HG03025 (cell line): ENCODE results near the gene CHRNE.

Experiments used
- ATAC-seq: cut with Tn5 transposase; IDR thresholded peaks from one replicate; pipeline ENCODE4 v1.9.1; 2021; ENCODE audit warnings: mild to moderate bottlenecking, moderate library complexity; ENCODE audit not compliant: unreplicated experiment, low FRiP score

CHRNE gene

DNA sequence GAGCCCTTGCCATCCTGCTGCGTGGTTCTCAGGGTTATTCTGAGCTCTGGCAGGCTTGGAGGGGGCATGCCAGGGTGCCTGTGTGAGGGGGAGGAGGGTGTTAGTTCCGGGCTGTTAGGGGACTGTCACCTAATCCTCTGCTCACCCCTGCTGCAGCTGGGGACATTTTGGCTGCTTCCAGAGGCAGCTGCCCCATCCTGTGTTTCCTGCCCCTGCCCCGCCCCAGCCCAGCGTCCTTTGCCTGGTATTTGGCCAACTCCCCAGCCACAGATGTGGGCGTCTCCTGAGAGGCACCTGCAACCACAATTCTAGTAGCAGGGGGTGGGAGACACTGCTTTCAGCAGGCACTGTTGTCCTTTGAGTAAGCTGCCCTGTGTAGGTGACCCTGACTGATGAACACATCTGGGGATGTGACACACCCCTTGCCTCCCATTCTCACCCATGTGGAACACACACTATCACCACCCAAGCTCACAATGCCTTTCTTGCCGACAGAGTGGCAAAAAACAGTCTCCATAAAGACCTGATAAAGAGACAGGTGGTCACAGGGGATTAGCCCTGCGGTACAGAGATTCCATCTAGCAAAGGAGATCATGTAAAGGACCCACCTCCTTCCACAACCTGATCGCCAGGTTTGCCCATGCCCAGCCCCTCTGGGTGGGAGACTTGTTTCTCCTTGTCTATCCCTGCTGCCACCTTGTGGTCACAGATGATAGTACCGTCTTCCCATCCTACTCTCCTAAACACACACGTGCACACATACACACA is at the start of gene CHRNE:
Gene CHRNE, minus strand, starts transcription at position 48 of the 768 bp plus-strand sequence. Its CDS starts 35 bp downstream, at position 13.
- ATAC-seq = no peak

DNA sequence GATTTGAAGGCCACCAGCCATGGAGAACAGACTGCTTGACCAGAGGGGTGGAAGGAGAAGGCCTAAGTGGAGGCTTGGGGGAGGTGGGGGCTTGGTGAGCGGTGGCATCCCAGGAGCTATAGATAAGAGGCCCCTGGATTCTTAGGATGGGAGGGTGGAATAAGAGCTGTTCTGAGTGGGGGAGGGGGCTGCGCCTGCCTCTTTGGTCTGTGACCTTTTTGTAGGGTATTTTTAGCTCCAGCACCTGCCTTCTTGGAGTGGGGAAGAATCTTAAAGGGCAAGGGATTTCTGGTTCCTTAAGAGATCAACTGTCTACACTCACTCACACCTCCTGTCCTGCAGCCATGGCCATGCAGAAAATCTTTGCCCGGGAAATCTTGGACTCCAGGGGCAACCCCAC is 48.6 kb upstream of the CHRNE start:
- ATAC-seq = no peak

DNA sequence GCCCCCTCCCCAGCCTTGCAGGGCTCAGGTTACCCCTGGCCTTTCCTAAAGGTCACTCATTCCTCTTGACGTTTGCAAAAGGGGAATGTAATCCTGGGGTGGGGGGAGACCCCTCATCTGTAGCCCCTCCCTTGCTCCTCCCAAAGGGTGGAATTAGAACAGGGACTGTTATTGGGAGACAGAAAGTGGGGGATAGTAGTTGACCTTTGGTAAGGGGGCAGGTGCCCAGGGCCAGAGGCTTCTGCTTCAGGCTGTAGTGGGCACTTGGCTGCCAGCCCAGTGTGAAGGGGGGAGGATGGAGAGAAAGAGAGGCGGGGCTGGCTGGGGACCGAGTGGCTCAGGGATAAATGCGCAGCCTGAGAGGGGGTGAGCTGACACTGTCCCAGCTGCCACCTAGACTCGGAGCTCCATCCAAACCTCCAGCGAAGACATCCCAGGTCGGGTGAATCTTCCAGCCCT is 47.9 kb upstream of the CHRNE start, which contains the start of gene ENO3:
Gene ENO3, plus strand, starts transcription at position 374 of the 459 bp plus-strand sequence. CDS start 711 bp downstream, outside the sequence.
- ATAC-seq = no peak

DNA sequence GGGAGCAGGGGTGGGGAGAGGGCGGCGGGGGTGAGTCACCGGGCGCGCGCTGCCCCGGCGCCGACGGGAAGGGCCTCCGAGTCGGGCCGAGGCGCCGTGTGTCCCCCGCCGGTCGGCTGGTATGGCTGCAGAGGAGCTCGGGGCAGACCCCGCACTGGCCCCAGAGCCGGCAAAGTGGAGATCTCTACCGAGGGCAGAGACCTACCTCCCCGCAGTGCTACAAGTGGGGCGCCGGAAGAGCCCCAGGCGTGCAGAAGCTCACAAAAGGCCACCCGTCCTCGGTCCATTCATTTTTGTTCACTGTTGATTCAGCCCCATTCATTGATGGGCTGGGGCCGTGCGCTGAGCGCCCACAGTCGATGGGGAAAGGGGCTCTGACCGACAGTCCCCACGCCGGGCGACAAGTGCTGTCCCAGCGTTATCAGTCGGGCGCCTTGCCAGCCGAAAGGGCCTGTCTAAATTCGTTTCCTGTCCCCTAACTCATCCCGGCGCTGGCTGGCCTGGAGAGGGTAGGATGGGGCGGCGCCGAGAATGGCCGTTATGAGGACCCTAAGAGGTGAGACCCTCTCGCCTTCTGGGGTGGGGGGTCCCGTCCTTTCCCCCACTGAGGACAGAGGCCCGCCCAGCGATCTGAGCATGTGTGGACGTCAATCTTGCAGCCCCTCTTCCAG is 47.3 kb upstream of the CHRNE start:
- ATAC-seq = peak; percentile 10

DNA sequence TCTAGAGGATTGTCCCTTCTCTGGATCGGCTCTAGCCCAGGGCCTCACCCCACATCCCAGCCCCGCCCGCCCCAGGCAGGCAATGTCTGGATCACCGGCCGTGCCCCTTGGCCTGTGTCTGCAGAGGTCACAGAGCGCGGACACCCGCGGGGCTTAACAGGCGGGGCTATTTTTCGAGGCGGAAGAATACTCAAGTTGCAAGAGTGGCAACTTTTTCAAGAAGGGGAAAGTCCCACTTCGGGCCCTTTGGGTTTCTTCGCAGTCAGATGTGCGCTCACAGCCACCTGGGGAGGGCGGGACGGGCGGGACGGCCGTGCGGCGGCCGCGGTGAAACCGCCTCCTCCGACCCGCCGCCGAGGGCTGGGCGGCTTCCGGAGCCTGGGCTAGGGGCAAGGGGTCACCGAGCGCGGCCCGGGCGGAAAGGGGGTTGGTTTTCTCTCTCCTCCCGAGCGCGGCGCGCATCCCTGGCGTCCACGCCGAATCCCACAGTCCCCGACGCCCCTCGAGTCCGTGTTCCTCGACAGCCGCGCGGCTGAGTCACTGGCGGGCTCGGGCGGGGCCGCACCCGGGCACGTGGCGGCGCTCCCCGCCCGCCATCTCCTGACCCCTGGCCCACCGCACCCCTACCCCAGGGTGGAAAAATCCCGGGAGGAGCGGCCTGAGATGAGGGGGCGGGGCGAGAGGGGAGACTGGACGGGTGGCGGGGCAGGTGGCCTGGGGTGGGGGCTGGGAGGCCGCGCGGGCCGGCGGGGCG is 46.6 kb upstream of the CHRNE start:
- ATAC-seq = peak; percentile 20

DNA sequence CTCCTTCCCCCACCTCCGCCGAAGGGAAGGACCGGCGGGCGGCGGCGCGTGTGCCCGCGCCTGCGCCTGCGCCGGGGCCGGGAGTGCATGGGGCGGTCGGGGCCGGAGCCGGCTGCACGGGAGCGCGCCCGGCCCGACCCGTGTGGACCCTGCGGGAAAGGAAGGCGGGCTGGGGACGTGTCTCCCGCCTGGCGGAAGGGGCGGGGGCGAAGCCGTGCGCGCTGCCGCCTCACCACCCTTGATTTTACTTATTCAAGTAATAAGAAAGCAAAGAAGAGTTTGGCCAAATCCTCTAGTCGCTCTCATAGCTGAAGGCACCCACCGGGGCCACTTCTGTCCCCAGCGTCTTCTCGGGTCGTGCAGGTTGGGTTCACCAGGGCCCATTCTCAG is 46.0 kb upstream of the CHRNE start:
- ATAC-seq = peak; percentile 29

DNA sequence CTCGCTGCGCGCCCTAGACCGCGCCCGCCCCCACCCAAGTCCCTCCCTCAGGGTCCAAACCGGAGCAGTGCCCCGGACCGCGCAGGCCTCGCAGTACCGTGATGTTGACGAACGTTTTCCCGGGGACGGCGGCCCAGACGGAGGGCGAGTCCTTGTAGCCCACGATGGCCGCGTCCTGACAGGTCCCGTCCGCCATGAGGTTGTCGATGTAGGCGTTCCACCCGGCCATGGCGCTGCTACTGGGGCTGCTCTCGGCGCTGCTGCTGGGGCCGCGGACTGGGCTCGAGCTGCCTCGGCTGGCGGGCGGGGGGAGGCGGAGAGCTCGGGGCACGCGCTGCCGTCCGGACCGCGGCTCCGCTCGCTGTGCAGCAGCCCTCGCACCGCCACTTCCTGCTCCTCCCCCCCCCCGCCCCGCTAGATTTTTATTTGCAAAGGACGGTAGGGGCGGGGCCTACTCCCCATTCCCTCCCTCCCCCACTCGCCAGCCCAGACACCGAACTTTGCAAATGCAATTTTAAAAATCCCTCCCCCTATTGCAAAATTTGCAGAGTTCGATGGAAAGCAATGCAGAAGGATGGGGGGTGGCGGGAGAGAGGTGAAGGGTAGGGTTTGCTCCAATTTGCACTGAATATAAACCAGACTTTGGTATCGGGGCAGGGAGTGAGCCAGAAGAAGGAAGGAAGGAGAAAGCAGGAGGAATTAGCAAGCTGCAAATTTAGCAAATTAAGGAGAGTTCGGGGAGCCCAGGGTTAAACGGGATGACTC is 45.5 kb upstream of the CHRNE start, which contains the start of gene PFN1:
Gene PFN1, minus strand, starts transcription at position 365 of the 765 bp plus-strand sequence. Its CDS starts 136 bp downstream, at position 229.
- peak; percentile 22 for ATAC-seq

DNA sequence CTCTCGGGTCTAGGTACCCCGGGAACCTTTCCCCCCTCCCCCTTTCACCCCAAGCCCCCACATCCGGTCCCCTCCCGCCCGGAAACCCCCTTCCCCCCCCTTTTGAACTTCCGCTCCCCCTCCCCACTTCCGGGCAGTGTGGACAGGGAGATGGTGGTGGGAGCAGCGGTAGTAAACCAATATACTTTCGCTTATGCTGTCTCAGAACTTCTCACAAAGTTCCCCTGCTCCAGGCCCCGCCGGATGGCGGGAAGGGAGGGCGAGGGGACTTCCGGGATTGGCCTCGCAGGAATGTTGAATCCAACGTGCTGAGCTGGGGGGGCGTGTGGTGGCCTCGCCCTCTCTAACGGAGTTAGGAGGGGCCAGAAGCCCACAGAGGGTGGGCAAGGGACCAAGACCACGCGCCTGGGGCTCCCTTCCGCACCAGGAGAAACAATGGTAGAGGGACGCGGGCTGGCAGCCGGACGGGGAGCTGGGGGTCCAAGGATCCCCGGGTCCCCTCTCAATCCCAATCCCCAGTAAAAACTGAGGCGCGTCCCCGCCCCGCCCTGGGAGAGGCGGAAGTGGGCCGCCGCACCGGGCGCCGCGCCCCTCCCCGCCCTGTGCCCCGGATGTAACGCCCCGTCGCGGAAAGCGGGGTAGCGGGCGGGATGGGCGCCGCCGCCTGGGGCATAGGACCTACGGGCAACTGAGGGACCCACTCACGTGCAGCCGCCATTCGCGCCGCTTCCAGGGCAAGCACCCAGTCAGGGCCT is 44.7 kb upstream of the CHRNE start:
- ATAC-seq = peak; percentile 19

DNA sequence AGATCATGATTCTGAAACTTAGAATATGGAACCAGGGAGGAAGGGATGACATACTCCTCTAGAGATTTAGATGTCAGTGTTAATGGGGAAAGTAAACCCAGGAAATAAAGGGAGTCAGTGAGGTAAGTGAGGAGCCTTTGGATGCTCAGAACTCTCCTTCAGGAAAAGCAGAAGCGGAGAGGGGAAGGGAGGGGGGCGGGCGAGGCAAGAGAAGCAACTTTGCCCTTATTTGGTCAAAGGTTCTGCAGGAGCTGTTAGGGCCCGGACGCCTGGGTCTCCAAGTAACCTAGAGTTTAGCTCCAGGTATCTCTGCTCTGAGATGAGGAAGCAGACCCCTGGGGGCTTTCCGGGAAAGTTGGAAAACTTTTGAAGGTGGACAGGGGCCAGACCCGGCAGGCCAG is 44.1 kb upstream of the CHRNE start:
- ATAC-seq = no peak

DNA sequence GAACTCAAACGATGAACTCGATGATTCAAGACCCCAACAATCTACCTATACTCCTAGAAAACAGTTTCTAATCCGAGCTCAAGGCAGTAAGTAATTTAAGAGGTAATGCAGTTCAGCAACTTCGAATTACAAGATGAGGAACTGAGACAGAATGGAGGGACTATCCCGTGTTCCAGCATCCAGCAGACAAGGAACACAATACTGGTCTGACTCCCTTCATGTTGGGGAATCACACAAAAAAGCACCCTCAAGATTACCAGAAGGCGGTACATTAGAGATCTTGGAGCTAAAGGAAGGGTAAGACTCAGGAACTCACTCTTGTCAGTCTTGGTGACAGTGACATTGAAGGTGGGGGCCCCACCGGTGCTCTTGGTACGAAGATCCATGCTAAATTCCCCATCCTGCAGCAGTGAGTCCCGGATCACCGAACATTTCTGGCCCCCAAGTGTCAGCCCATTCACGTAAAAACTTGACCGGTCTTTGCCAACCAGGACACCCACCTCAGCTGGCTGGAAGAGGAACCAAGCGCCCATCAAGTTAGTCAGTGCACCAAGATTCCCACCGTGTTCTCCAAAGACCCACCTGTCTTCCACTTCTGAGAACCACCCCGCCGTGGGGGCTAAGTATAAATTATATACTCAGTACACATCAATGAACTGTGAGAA is 43.5 kb upstream of the CHRNE start:
- no peak for ATAC-seq

DNA sequence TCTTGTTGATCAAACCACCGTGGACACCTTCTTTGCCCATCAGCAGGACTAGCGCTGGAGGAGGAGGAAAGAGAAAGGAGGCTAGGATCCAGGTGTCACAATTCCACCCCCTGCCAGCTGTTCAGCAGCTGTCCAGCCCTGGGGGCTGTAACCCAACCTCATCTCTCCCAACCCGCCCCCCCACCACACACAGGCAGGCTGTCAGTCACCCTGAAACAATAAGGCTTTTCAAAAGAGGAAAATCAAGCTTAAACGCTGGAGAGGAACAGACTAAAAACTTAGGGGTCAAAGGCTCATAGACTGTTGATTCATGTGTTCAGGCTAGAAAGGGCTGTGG is 43.0 kb upstream of the CHRNE start:
- ATAC-seq = no peak

DNA sequence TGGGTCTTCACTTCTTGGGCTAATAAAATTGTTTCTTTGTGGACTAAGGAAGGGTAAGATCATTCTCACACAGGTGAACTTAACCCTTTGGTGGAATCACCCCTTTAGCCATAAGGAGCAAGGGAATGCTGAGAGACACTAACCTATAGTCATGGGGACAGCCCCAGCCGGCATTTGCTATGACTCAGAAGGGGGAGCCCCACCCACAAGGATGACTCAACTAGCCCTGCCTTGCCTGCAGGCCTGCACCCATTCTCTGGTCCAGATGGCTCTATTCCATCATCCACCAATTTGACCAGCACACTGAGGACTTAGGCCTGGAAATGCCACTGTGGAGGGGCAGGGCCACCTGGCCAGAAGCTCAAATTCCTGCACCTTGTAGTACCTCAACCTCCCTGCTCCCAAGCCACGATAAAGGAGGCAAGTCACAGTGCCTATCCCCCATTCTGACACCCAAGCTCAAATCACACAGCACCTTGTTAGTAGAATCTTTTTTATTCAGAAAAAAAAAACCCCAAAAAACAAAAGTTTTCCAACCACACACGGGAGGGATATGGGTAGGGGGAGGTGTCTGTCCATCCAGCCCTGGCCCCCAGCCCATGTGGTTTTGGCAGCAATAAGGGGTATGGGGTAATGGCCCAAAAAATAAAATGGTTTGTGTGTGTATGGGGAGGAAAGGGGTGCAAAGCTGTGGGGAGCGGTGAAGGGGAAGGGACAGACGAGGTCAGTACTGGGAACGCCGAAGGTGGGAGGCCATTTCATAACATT is 42.5 kb upstream of the CHRNE start:
- no peak for ATAC-seq

DNA sequence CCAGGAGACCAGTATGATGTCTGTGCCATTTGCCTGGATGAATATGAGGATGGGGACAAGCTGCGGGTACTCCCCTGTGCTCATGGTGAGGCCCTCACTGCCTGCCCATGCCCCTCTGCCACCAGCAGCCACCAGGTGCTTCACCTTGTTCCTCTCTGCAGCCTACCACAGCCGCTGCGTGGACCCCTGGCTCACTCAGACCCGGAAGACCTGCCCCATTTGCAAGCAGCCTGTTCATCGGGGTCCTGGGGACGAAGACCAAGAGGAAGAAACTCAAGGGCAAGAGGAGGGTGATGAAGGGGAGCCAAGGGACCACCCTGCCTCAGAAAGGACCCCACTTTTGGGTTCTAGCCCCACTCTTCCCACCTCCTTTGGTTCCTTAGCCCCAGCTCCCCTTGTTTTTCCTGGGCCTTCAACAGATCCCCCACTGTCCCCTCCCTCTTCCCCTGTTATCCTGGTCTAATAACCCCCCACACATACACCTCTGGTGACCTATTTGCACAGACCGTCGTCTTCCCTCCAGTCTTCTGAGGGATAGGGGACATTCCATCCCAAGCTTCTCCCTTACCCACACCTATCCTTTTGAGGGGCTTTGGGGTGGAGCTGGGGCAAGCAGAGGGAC is 41.8 kb upstream of the CHRNE start:
- no peak for ATAC-seq

DNA sequence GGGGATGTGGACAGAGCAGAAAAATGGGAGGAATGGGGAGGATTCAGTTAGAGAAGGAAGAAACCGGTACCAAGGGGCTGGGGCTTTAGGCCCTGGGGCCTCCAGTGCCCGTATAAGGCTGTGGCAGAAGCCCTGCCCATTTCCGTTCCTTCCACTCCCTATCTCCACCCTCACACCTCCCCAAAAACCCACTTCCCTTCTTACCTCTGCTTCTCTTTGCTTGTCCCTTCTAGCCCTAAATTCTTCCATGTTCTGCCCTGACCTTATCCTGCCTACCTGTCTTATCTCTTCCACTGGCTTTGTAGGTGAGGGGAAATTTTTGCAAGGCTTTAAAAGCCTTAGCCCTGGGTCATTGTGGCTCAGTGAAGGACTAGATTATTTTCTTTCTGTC is 41.3 kb upstream of the CHRNE start:
- no peak for ATAC-seq

DNA sequence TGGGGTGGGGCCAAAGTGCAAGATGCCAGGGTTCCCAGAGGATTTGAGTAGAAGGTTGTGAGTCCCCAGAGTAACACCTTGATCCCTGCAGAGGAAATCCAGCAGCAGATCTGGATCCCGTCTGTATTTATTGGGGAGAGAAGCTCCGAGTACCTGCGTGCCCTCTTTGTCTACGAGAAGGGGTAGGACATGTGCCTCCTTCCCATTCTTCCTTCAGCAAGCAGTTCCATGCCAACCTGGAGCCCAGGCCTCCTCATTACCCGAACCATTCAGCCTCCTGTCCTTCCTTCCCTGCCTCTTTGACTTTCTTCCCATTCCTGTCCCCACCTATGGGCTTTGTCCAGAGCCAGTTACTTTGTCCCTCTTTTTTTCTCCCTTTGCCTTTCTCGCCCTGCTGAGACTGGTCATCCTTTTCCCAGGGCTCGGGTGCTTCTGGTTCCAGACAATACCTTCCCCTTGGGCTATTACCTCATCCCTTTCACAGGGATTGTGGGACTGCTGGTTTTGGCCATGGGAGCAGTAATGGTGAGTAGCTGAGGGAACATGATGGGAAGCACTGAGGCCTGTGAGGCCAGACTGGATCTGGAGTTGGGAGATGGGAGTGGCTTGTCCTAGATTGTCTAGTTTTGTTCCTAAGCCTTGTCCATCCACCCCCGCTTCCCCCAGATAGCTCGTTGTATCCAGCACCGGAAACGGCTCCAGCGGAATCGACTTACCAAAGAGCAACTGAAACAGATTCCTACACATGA is 40.0 kb upstream of the CHRNE start:
- no peak for ATAC-seq

DNA sequence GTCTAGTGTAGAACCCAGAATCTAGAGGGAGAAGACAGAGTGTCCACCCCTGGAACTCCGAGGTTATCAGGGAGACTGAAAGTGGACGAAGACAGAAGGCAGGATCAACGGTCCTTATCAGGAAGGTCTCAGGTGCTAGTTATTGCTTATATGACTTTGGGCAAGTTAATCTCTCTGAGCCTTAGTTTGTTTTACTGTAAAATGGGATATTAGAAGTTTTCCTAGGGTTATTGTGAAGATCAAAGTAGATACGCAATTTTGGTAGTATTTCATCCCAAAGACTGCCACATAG is 38.4 kb upstream of the CHRNE start:
- ATAC-seq = no peak

DNA sequence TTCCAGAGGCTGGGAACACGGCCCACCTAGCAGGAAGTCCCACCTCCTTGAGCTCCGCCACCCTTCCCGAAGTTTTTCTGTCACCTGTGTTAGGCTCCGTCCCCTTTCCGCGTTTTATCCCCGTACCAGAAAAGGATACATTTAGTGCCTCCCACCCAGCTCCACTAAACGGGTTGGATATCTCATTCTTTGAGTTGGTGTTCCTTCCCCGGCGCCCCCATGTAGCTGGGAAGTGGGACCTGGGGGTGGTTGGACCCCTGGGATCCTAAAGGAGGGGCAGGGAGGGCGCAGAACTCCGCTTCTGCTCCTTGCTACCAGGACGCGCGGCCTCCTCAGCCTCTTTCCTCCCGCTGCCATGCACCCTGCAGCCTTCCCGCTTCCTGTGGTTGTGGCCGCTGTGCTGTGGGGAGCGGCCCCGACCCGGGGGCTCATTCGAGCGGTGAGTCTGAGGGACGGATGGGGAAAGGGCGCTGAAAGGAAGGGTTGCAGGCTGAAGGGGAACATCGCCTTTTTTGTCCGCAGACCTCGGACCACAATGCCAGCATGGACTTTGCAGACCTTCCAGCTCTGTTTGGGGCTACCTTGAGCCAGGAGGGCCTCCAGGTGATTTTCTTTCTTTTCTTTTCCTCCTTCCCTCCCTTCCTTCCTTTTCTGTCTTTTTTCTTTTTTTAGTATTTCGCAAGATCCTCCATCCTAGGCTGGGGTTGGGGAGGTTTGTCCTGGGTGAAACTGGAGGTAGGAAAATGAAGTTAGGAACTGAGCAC is 37.8 kb upstream of the CHRNE start:
- ATAC-seq = no peak
